HPDE6-E6E7 (cell line): ENCODE measurements around the gene BMP10.
"Not testable (repeated sequence)": the region's sequence is repeated elsewhere in the genome, so short reads cannot be mapped to it uniquely, and the experiment has no call there.

ENCODE experiments used
- DNase-seq: peaks from one replicate; pipeline ENCODE4 v3.0.0; 2011; ENCODE audit warnings: missing footprints; ENCODE audit errors: extremely low spot score

Gene BMP10

GRCh38 chr2:68871159-68871764 lies at the start of gene BMP10:
Gene BMP10, minus strand, starts transcription at chr2:68871397. Its CDS starts 39 bp downstream, at chr2:68871358.
- no peak for DNase-seq

- DNase-seq, result no peak
Observed at GRCh38 chr2:68920481-68921170, 49.4 kb upstream of the BMP10 start.

GRCh38 chr2:68918497-68918896 lies 47.3 kb upstream of the BMP10 start:
- DNase-seq, result no peak

- DNase-seq, result no peak
Observed at GRCh38 chr2:68917034-68917718, 46.0 kb upstream of the BMP10 start.

GRCh38 chr2:68916226-68916625 lies 45.0 kb upstream of the BMP10 start:
- no peak for DNase-seq

GRCh38 chr2:68915393-68915792 lies 44.2 kb upstream of the BMP10 start:
- DNase-seq, result no peak

- no peak for DNase-seq
Observed at GRCh38 chr2:68913359-68913758, 42.2 kb upstream of the BMP10 start.

- no peak for DNase-seq
Observed at GRCh38 chr2:68912732-68913131, 41.5 kb upstream of the BMP10 start.

- DNase-seq, result no peak
Observed at GRCh38 chr2:68912111-68912510, 40.9 kb upstream of the BMP10 start.

- no peak for DNase-seq
Observed at GRCh38 chr2:68911709-68912108, 40.5 kb upstream of the BMP10 start.

- DNase-seq, result no peak
Observed at GRCh38 chr2:68911246-68911645, 40.0 kb upstream of the BMP10 start.

- DNase-seq, result peak; percentile 39
Observed at GRCh38 chr2:68909793-68910674, 38.8 kb upstream of the BMP10 start.

- DNase-seq, result peak; percentile 58
Observed at GRCh38 chr2:68908392-68908970, 37.3 kb upstream of the BMP10 start.

GRCh38 chr2:68907920-68908253 lies 36.7 kb upstream of the BMP10 start:
- no peak for DNase-seq

GRCh38 chr2:68907232-68907919 lies 36.2 kb upstream of the BMP10 start:
- DNase-seq, result no peak

- DNase-seq, result no peak
Observed at GRCh38 chr2:68906716-68907115, 35.5 kb upstream of the BMP10 start.

- DNase-seq, result no peak
Observed at GRCh38 chr2:68905116-68905515, 33.9 kb upstream of the BMP10 start.

GRCh38 chr2:68901561-68901960 lies 30.4 kb upstream of the BMP10 start:
- no peak for DNase-seq

GRCh38 chr2:68901199-68901514 lies 30.0 kb upstream of the BMP10 start:
- DNase-seq, result no peak

- DNase-seq, result no peak
Observed at GRCh38 chr2:68900496-68901198, 29.4 kb upstream of the BMP10 start.

- not testable (repeated sequence) for DNase-seq
Observed at GRCh38 chr2:68895981-68896380, 24.8 kb upstream of the BMP10 start.
